GM21529 (cell line): ENCODE measurements around the gene EGR4.

Experiments
- ATAC-seq: cut with Tn5 transposase; IDR thresholded peaks from one replicate; pipeline ENCODE4 v1.9.1; 2021; ENCODE audit not compliant: unreplicated experiment

EGR4 gene

GRCh38 chr2:73250872-73251846 is 42.2 kb downstream of the EGR4 start:
- no peak for ATAC-seq

DNA sequence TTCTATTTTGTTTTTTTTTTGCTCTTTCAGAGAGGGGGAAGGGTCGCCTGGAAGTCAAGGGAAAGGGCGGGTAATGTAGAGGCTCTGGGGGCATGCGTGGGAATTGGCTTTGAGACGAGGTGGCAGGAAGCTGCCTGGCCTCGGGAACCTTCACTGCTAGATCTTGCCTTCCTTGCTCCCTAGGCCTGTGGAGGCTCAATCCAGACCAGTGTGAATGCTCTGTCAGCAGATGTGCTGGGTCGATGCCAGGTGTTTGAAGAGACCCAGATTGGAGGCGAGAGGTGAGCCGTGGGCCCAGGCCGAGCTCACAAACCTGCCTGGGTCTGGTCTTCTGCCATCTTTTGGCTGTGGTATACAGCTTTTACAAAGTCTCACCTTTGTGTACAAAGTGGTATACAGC is 43.7 kb downstream of the EGR4 start:
- ATAC-seq, result no peak

DNA sequence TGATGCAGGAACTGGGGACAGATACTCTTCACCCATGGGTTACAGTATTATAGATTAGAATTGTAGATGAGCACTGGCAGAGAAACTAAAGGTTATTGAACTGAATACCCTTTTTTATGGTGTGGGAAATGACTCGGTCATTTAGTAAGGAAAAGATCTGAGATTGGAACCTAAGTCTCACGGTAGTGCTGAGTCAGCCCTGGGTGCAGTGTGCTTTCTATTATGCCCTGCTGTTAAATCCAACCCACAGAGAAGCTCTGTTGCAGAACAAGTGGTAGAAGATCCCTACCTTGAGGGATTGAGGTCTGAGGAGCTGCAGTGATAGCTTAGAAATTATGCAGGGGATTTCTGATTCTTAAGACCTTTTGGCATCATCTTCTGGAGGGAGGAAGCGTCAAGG is 46.5 kb downstream of the EGR4 start:
- no peak for ATAC-seq

GRCh38 chr2:73244580-73244979 is 48.8 kb downstream of the EGR4 start:
- ATAC-seq, result no peak

DNA sequence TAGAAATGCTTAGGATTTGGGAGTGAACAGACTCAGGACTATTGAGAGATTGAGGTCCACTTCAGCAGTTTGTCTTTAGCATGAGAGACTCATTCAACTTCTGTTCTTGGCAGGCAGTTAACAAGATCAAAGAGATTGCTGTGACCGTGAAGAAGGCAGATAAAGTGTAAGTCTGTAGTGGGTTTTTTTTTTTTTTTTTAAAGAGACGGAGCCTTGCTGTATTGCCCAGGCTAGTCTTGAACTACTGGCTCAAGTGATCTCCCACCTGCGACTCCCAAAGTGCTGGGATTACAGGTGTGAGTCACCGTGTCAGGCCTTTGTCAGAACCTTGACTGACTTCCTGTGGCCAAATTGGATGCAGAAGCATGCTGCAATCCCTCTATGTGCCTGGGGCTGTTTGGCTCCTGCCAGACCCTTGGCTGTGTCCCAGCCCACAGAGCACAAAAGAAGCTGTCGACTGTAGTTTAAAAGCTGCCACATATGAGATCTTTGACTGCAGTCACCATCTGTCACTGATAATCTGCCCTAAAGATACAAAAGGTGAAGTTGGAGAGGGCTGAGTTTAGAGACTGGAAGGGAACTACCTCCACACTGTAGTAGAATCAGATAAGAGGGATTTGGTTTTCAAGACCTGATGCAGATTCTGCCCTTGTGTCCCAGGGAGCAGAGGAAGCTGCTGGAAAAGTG is 49.3 kb downstream of the EGR4 start:
- ATAC-seq, result no peak
